HepG2 (cell line): ENCODE measurements around the gene HIRA. TPM values are rescaled to one million over a fixed set of nuclear protein-coding genes. Genes with fewer than 3 reads are reported as not detected.

Experiments
- ATAC-seq: fragments of 200-7000 bp; cut with Tn5 transposase; 3 replicates; pipeline ENCODE4 v1.9.1; 2020; ENCODE audit warnings: mild to moderate bottlenecking, moderate library complexity
- BruUV-seq: library from RNA; stranded (reverse); fragments of 400-500 nt; replicated peaks from 2 replicates; lab custom pipeline; 2021; lab: Mats Ljungman, UMichigan
- CTCF ChIA-PET: fragments of 300-600 bp; formaldehyde crosslinking; extraction: SDS; loops from one replicate; lab custom pipeline; 2021; ENCODE audit warnings: low total read pairs, inconsistent platforms, low intra/inter-chr PET ratio; lab: Yijun Ruan, JAX
- POLR2A ChIA-PET: fragments of 350-600 bp; sonication (Branson Sonifier 250); formaldehyde crosslinking; loops from one replicate; lab custom pipeline; 2020; ENCODE audit warnings: antibody characterized with exemption, inconsistent platforms; lab: Yijun Ruan, JAX
- DNase-seq: peaks from one replicate; pipeline ENCODE4 v3.0.0-alpha.2; 2015; ENCODE audit warnings: low spot score
- FAIRE-seq: peaks from 3 replicates; lab custom pipeline; 2011; peaks lifted over from hg19 to GRCh38; lab: Jason Lieb, UNC
- H2AFZ ChIP-seq: one replicate; pipeline ENCODE4 v1.6.1; 2011; ENCODE audit warnings: low read length, inconsistent platforms
- H3K27ac ChIP-seq: fragments of 300-600 bp; 3 replicates; pipeline ENCODE4 v1.8.0; 2011; ENCODE audit warnings: mixed run types, mild to moderate bottlenecking, mixed read lengths, low read length, inconsistent platforms; ENCODE audit not compliant: insufficient read depth; ENCODE audit errors: extremely low read length
- H3K27me3 ChIP-seq, 2 experiments: fragments of 200-600 bp in 1 of 2; 2 replicates in 1 of 2; 3 replicates in 1 of 2; pipeline versions ENCODE4 v1.6.0 to v1.8.0; 2011; ENCODE audit warnings: low read length in 2 of 2, mild to moderate bottlenecking in 2 of 2, moderate library complexity in 2 of 2, inconsistent platforms in 1 of 2; ENCODE audit not compliant: insufficient read depth in 2 of 2, control insufficient read depth in 1 of 2
- H3K36me3 ChIP-seq, 2 experiments: fragments of 200-600 bp in 1 of 2; replicated peaks in 1 of 2; 2 replicates in 1 of 2; 3 replicates in 1 of 2; pipeline versions ENCODE4 v1.5.1 to v1.8.0; 2011; ENCODE audit warnings: low read length in 2 of 2, inconsistent platforms in 1 of 2; ENCODE audit not compliant: insufficient read depth in 2 of 2, control insufficient read depth in 1 of 2
- H3K4me1 ChIP-seq: 2 replicates; pipeline ENCODE4 v1.5.1; 2012; ENCODE audit warnings: low read length, inconsistent platforms; ENCODE audit not compliant: insufficient read depth
- H3K4me2 ChIP-seq: 2 replicates; pipeline ENCODE4 v1.6.0; 2011; ENCODE audit warnings: low read depth, low read length, inconsistent platforms
- H3K4me3 ChIP-seq, 3 experiments: fragments of 200-600 bp in 1 of 3; sonication (generic), shearing (Covaris generic) in 1 of 3; replicated peaks in 1 of 3; 2 replicates each; pipeline ENCODE4 v1.5.1; 2011 to 2016; ENCODE audit warnings: low read length in 3 of 3, inconsistent platforms in 2 of 3, low read depth in 2 of 3, mild to moderate bottlenecking in 2 of 3, control low read depth in 1 of 3, mixed read lengths in 1 of 3; ENCODE audit not compliant: insufficient read depth in 1 of 3
- H3K79me2 ChIP-seq: one replicate; pipeline ENCODE4 v1.6.1; 2011; ENCODE audit warnings: low read length, inconsistent platforms; ENCODE audit not compliant: insufficient read depth
- H3K9ac ChIP-seq: 2 replicates; pipeline ENCODE4 v1.6.0; 2011; ENCODE audit warnings: mild to moderate bottlenecking, low read depth, low read length, inconsistent platforms; ENCODE audit not compliant: insufficient read depth
- H3K9me3 ChIP-seq: 2 replicates; pipeline ENCODE4 v1.5.1; 2012; ENCODE audit warnings: mild to moderate bottlenecking, low read length
- H4K20me1 ChIP-seq: 2 replicates; pipeline ENCODE4 v1.6.0; 2011; ENCODE audit warnings: inconsistent platforms, mild to moderate bottlenecking, low read length, moderate library complexity; ENCODE audit not compliant: insufficient read depth
- ARID4A ChIP-seq: sonication (generic); formaldehyde crosslinking; IDR thresholded peaks from 2 replicates; pipeline ENCODE4 v1.5.0; 2020; ENCODE audit warnings: mild to moderate bottlenecking, missing genetic modification reagents, borderline replicate concordance
- CC2D1A ChIP-seq: sonication (generic); formaldehyde crosslinking; IDR thresholded peaks from 2 replicates; pipeline ENCODE4 v1.8.1; 2023; ENCODE audit warnings: mild to moderate bottlenecking, missing genetic modification reagents
- GZF1 ChIP-seq: sonication (generic); formaldehyde crosslinking; IDR thresholded peaks from 2 replicates; pipeline ENCODE4 v1.5.1; 2020; ENCODE audit warnings: mild to moderate bottlenecking, missing genetic modification reagents
- NFKBIZ ChIP-seq: IDR thresholded peaks from 2 replicates; pipeline ENCODE4 v1.6.1; 2018; ENCODE audit warnings: missing genetic modification reagents, missing compliant biosample characterization
- POGZ ChIP-seq: sonication (generic); formaldehyde crosslinking; IDR thresholded peaks from 2 replicates; pipeline ENCODE4 v1.4.0; 2020; ENCODE audit warnings: mild to moderate bottlenecking, missing genetic modification reagents
- SOX6 ChIP-seq, 2 experiments: fragments of 450-650 bp in 1 of 2; sonication (generic) in 1 of 2; formaldehyde crosslinking in 1 of 2; IDR thresholded peaks; 2 replicates each; pipeline versions ENCODE4 v1.4.0 to v1.6.1; 2017 to 2020; ENCODE audit warnings: antibody characterized with exemption in 1 of 2, mild to moderate bottlenecking in 1 of 2, missing genetic modification reagents in 1 of 2
- YEATS2 ChIP-seq: sonication (generic); formaldehyde crosslinking; IDR thresholded peaks from 2 replicates; pipeline ENCODE4 v1.4.0; 2020; ENCODE audit warnings: missing genetic modification reagents, borderline replicate concordance
- ZFYVE20 ChIP-seq: sonication (generic); formaldehyde crosslinking; IDR thresholded peaks from 2 replicates; pipeline ENCODE4 v1.8.0; 2023; ENCODE audit warnings: low read depth, mild to moderate bottlenecking, moderate library complexity, missing genetic modification reagents, borderline replicate concordance
- ZMYM3 ChIP-seq: sonication (generic); formaldehyde crosslinking; IDR thresholded peaks from 2 replicates; pipeline ENCODE4 v1.5.1; 2020; ENCODE audit warnings: mild to moderate bottlenecking, missing genetic modification reagents
- ZNF101 ChIP-seq: sonication (generic); formaldehyde crosslinking; IDR thresholded peaks from 2 replicates; pipeline ENCODE4 v1.4.0; 2020; ENCODE audit warnings: mild to moderate bottlenecking, low read depth, missing genetic modification reagents, borderline replicate concordance
- ZNF121 ChIP-seq: sonication (generic); formaldehyde crosslinking; IDR thresholded peaks from 2 replicates; pipeline ENCODE4 v1.5.0; 2020; ENCODE audit warnings: mild to moderate bottlenecking, missing genetic modification reagents
- ZNF232 ChIP-seq: sonication (generic); formaldehyde crosslinking; IDR thresholded peaks from 2 replicates; pipeline ENCODE4 v1.4.0; 2020; ENCODE audit warnings: missing genetic modification reagents, borderline replicate concordance
- ZNF670 ChIP-seq: sonication (generic); formaldehyde crosslinking; IDR thresholded peaks from 2 replicates; pipeline ENCODE4 v1.8.0; 2022; ENCODE audit warnings: mild to moderate bottlenecking, missing genetic modification reagents, borderline replicate concordance
- ZSCAN25 ChIP-seq: sonication (generic); formaldehyde crosslinking; IDR thresholded peaks from 2 replicates; pipeline ENCODE4 v1.8.0; 2022; ENCODE audit warnings: mild to moderate bottlenecking, missing genetic modification reagents
- WGBS: methylation state at CpG from one replicate; pipeline ENCODE4 v1.1.6; 2017; ENCODE audit warnings: low lambda C conversion rate; 5-methylcytosine and 5-hydroxymethylcytosine counted together
- in situ Hi-C: cut with HindIII; loops from 2 replicates; pipeline ENCODE4 v1.10.0; 2017; ENCODE audit warnings: low pct_unique_long_range_greater_than_20kb; ENCODE audit not compliant: extremely low pct_ligation_motif_present
- intact Hi-C: fragments of 100-400 bp; cut with micrococcal nuclease; formaldehyde crosslinking; loops from one replicate; pipeline ENCODE4 v1.10.0; 2022; ENCODE audit not compliant: unreplicated experiment
- polyA plus RNA-seq, 8 experiments: library from polyadenylated mRNA; depleted of rRNA in 3 of 8; stranded (reverse) in 7 of 8; unstranded in 1 of 8; fragments of >200 nt; fragmentation: Illumina TruSeq in 4 of 8; extraction: Trizol in 4 of 8; gene quantifications; 2 replicates each; pipeline versions ENCODE4 v1.2.1 to v1.2.3, GENCODE V29; 2011 to 2016; ENCODE audit warnings: low read depth in 4 of 8, missing spikeins in 1 of 8, mixed read lengths in 1 of 8; ENCODE audit not compliant: insufficient read depth in 1 of 8
- total RNA-seq, 5 experiments: library from RNA; depleted of rRNA; stranded (reverse); fragments of >200 nt; fragmentation: Illumina TruSeq; extraction: Trizol; gene quantifications; 2 replicates each; pipeline ENCODE4 v1.2.3, GENCODE V29; 2016; ENCODE audit warnings: low read depth in 1 of 5

The HIRA gene
- total and polyA plus RNA-seq, 2 of the 13 experiments (the other 11 are each of a cell fraction or from before 2014, with no cell fraction given), result 21.5 to 29.2 TPM

GRCh38 chr22:19292458-19293230 is 138.9 kb downstream of the HIRA start (continued):
- TF ChIP-seq ARID4A (CRISPR knock-in tag), result peak; percentile 18; the same call in 1 of the 2 replicates
- TF ChIP-seq, all 625 proteins: peak for 44

GRCh38 chr22:19291580-19292457 is 139.7 kb downstream of the HIRA start, which contains the start of gene CLTCL1:
TSS of gene CLTCL1 (minus strand) at chr22:19291719. CDS start at chr22:19291641, 78 bp downstream.
- FAIRE-seq (no peak), DNase-seq (peak; percentile 46), ATAC-seq (peak; percentile 67)
- Histone ChIP-seq H3K27me3 (no peaks in the 10 kb centered on the region; a peak in 1 of 5 replicates), H3K36me3 (no peaks in the 10 kb centered on the region; a peak in 1 of 5 replicates), H3K9ac (peak within 1 kb of the TSS; percentile 83), H3K4me2 (peak within 1 kb of the TSS; percentile 96), H4K20me1 (no peaks in the 10 kb centered on the region; the same call in 1 of the 2 replicates), H3K4me1 (peaks cover 35% of the 10 kb centered on the region), H2AFZ (peak within 1 kb of the TSS; percentile 93), H3K79me2 (no peaks in the 10 kb centered on the region), H3K4me3 (peak within 1 kb of the TSS; percentile 76 to 95 (median 86)), H3K27ac (peak within 1 kb of the TSS; percentile 66), H3K9me3 (no peaks in the 10 kb centered on the region)
- TSS peak; percentile 93 for BruUV-seq
- in situ Hi-C loops, result loop anchor here (5.0 to 10.0 kb wide), 3 partner anchors 110 to 343 kb away; partner anchors contain the start of genes CDC45 and UFD1
- WGBS, result 6% methylated on average over 20 of the region's 74 CpGs
- POLR2A ChIA-PET, result interaction anchor here (0.6 to 3.0 kb wide), 12 partner anchors 8 to 651 kb away, joined by 3 to 16 read pairs (median 4); partner anchors contain the start of genes C22orf39, DGCR2, HIRA and MRPL40
- intact Hi-C loops, result loop anchor here (1.0 kb wide), 1 partner anchor 148 kb away; the partner anchor contains the start of gene ESS2
- CTCF ChIA-PET, result no interaction called here
- TF ChIP-seq ZNF670 (CRISPR knock-in tag) (peak; percentile 12; the same call in 1 of the 2 replicates), POGZ (CRISPR knock-in tag) (peak; percentile 28; the same call in 1 of the 2 replicates), CC2D1A (CRISPR knock-in tag) (no peak), ZFYVE20 (CRISPR knock-in tag) (no peak), ZNF101 (CRISPR knock-in tag) (no peak), ZNF121 (peak; percentile 25; the same call in 1 of the 2 replicates), ZSCAN25 (CRISPR knock-in tag) (0 out of 2 replicates have a peak, but pooled peaks have one; percentile 72), GZF1 (no peak), SOX6 (IDR thresholded peaks at IDR 0.05) (no peak), SOX6 (CRISPR knock-in tag; IDR thresholded peaks at IDR 0.05) (peak; percentile 41), ZNF232 (CRISPR knock-in tag) (peak; percentile 45; the same call in 1 of the 2 replicates), YEATS2 (CRISPR knock-in tag) (peak; percentile 32; the same call in 1 of the 2 replicates), ZMYM3 (CRISPR knock-in tag) (0 out of 2 replicates have a peak, but pooled peaks have one; percentile 12), NFKBIZ (CRISPR knock-in tag) (0 out of 2 replicates have a peak, but pooled peaks have one; percentile 61)
